GM18519 (cell line): ENCODE data around the gene ALDH4A1.
A peak's percentile ranks its signal among the peaks of the same experiment; 100 is the strongest.

ENCODE experiments used
- ATAC-seq: cut with Tn5 transposase; IDR thresholded peaks from one replicate; pipeline ENCODE4 v1.9.1; 2021; ENCODE audit warnings: mild to moderate bottlenecking, moderate library complexity; ENCODE audit not compliant: unreplicated experiment, low FRiP score

The ALDH4A1 gene

GRCh38 chr1:18902523-18903290 lies at the start of gene ALDH4A1:
Gene ALDH4A1 (minus strand): TSS chr1:18902555. CDS start chr1:18902523, 32 bp downstream.
- peak; percentile 87 for ATAC-seq

- no peak for ATAC-seq
These were observed 49.5 kb upstream of the ALDH4A1 start for GRCh38 chr1:18951818-18952391.

- no peak for ATAC-seq
These were observed 49.1 kb upstream of the ALDH4A1 start for GRCh38 chr1:18951416-18951815.

GRCh38 chr1:18950401-18951026 lies 48.2 kb upstream of the ALDH4A1 start:
- ATAC-seq, result no peak

GRCh38 chr1:18949686-18950400 lies 47.5 kb upstream of the ALDH4A1 start:
- ATAC-seq, result no peak

- no peak for ATAC-seq
These were observed 46.7 kb upstream of the ALDH4A1 start for GRCh38 chr1:18948913-18949685.

GRCh38 chr1:18948048-18948912 lies 45.9 kb upstream of the ALDH4A1 start:
- ATAC-seq, result no peak

- ATAC-seq, result no peak
These were observed 45.2 kb upstream of the ALDH4A1 start for GRCh38 chr1:18947570-18947969.

GRCh38 chr1:18946550-18947381 lies 44.4 kb upstream of the ALDH4A1 start:
- no peak for ATAC-seq

- no peak for ATAC-seq
These were observed 43.1 kb upstream of the ALDH4A1 start for GRCh38 chr1:18945401-18945849.

GRCh38 chr1:18944810-18945209 lies 42.5 kb upstream of the ALDH4A1 start:
- no peak for ATAC-seq

- ATAC-seq, result no peak
These were observed 41.7 kb upstream of the ALDH4A1 start for GRCh38 chr1:18943914-18944572.

- no peak for ATAC-seq
These were observed 40.8 kb upstream of the ALDH4A1 start for GRCh38 chr1:18943162-18943561.

- no peak for ATAC-seq
These were observed 40.0 kb upstream of the ALDH4A1 start for GRCh38 chr1:18942340-18942739.

GRCh38 chr1:18941221-18942141 lies 39.1 kb upstream of the ALDH4A1 start:
- ATAC-seq, result no peak

- ATAC-seq, result no peak
These were observed 38.1 kb upstream of the ALDH4A1 start for GRCh38 chr1:18940303-18941020.
